IPS-18c (cell line): Measurements from ENCODE around the gene LONP2.
"Not testable (repeated sequence)": the region's sequence is repeated elsewhere in the genome, so short reads cannot be mapped to it uniquely, and the experiment has no call there.

ENCODE experiments used
- H3K4me3 ChIP-seq: 2 replicates; pipeline ENCODE4 v1.7.0; 2013; ENCODE audit warnings: low read depth, mild to moderate bottlenecking, low read length, moderate library complexity; ENCODE audit not compliant: insufficient read depth
- H3K9me3 ChIP-seq: one replicate; pipeline ENCODE4 v1.6.1; 2013; ENCODE audit warnings: mild to moderate bottlenecking, low read length, moderate library complexity; ENCODE audit not compliant: control insufficient read depth, insufficient read depth

LONP2 gene

GRCh38 chr16:48352648-48353390, 108.7 kb downstream of the LONP2 start:
- H3K4me3 ChIP-seq: no peak overlapping the region
- no peaks in the 10 kb centered on the region for H3K9me3 ChIP-seq

- H3K9me3 ChIP-seq: no peaks in the 10 kb centered on the region
- H3K4me3 ChIP-seq: no peak overlapping the region
Measured at GRCh38 chr16:48353565-48354163, 109.6 kb downstream of the LONP2 start.

DNA sequence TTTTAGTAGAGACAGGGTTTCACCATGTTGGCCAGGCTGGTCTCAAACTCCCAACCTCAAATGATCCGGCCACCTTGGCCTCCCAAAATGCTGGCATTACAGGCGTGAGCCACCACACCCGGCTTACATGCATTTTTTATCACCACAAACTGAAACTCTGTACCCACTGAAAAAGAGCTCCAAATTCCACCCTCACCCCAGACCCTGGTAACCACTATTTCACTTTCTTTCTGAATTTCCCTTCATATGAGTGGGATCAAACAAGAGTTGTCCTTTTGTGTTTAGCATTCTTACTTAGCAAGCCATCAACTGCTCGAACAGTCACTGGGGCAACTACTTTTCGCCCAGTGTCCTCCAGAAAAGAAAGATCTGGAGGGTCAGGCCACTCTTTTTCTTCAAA, 110.3 kb downstream of the LONP2 start:
- H3K9me3 ChIP-seq, H3K4me3 ChIP-seq: not testable (repeated sequence)

GRCh38 chr16:48354877-48355855, 111.1 kb downstream of the LONP2 start:
- Histone ChIP-seq H3K9me3 (no peaks in the 10 kb centered on the region), H3K4me3 (no peak overlapping the region)

DNA sequence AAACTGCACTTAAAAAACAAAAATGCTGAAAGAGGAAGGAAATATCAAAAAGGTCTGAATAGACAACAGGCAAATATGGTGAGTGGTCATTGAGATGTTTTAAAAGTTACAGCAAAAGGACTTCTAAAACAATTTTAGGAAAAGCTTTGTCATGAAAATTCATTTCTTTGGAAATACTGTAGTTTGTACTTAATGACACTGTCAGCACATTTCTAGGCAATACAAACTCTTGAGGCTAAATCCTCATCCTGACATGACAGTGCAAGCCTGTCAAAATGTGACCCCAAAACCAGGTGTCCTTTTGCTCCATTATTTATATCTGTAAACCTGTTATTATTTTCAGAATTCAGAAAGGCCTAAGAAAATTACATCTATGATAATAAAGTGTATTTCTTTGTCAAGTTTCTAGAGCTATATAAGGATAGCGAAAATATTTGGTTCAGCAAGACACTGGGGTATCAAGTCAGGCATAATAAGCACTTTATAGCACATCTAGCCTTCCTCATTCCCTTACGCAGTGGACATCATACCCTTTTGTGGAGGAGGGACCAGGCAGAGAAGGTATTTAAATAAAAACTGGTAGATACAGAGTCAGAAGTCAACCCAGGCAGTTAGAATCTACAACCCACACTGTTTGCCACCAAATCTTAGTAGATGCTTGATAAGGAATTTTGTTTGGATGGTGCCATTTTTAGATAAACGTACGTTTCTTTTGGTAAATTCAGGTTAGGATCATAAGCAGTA, 112.7 kb downstream of the LONP2 start:
- H3K4me3 ChIP-seq: no peak overlapping the region

GRCh38 chr16:48358419-48358818, 114.3 kb downstream of the LONP2 start:
- no peak overlapping the region for H3K4me3 ChIP-seq

More for the DNA sequence above, 112.7 kb downstream of the LONP2 start:
- H3K9me3 ChIP-seq: no peaks in the 10 kb centered on the region

GRCh38 chr16:48359983-48360382, 115.9 kb downstream of the LONP2 start:
- Histone ChIP-seq H3K4me3 (no peak overlapping the region; the same call in 1 of the 2 replicates), H3K9me3 (peaks cover 2% of the 10 kb centered on the region)

More at GRCh38 chr16:48358419-48358818, 114.3 kb downstream of the LONP2 start:
- peaks cover 2% of the 10 kb centered on the region for H3K9me3 ChIP-seq

GRCh38 chr16:48361012-48361411, 116.9 kb downstream of the LONP2 start:
- Histone ChIP-seq H3K4me3 (no peak overlapping the region), H3K9me3 (peaks cover 2% of the 10 kb centered on the region)

DNA sequence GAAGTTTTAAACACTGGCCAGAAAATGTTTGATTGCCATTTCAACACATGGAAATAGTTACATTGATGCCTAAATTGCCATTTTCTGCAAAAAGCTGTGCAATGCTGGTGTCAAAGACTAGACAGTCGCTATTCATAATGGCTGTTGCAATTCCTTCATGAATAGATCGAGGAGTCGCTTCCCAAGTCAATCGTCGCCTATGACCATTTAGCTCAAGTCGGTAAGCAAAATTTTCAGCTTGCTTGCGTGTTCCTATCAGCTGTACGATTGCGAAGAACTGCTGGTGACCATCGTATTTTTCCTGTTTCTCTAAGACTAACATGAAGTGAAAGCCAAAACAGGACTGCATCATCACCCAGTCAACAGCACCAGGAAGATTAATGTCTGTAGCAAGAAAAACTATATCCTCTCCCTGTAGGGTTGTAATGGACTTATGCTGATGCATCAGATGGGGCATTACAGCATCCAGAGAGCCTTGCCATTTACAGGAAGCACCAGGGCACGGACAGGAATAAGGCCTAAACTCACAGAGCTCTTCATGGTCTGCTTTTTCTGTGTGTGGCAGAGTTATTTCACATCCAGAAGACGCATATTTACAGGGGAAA, 117.5 kb downstream of the LONP2 start:
- Histone ChIP-seq H3K9me3 (peaks cover 2% of the 10 kb centered on the region), H3K4me3 (no peak overlapping the region)

DNA sequence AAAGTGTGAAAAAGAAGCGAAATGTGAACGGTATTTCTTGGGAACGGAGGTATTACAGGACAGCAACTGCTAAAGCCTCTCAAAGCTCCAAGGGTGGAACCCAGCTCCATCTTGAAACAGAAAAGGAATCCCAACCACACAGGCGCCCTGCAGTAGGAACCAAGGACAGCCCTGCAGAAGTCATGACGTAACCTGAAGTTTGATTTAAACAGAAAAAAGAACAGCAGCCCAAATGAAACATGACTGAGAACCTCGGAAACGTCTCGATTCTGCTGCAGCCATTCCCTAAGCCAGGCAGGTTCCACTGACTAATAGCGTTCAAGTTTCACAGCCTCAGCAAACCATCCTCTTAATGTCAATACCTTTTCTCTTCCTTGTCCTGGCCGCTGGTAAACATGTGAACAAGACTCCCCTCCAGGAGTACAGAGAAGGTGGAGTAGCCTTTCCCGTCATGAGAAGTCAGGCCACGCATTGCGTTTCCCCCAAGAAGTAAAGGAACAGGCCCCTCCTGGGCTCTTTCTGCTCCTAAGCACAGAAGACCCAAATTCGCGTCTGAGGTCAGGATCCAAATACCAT, 121.0 kb downstream of the LONP2 start:
- Histone ChIP-seq H3K9me3 (peaks cover 2% of the 10 kb centered on the region), H3K4me3 (peak overlapping the region; percentile 64)

DNA sequence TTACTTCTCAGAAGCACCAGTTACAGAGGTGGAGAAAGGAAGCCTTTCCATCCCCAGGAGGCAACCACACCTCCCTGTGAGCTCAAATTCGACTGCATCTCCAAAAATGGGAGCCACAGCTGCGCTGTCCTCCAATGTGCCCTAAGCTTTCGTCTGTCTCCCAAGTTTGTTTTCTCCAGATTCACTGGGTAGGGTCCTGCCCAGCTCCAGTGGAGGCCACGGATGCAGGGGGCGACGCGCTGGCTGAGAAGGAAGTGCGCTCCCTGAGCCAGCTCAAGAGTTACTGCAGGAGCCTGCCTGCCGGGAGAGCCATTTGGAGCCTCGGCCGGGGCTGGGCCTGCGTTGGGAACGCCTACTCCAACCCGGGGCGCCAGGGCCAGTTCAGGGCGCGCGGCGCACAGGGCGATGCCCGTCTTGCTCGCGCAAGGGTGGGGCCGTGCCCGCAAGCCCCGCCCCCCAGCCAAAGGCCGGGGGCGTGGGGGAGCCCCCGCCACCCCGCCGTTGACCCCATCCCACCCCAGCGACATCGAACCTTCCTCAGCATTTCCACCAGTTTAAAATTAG, 121.6 kb downstream of the LONP2 start:
- H3K9me3 ChIP-seq: peaks cover 2% of the 10 kb centered on the region
- H3K4me3 ChIP-seq: peak overlapping the region; percentile 72

GRCh38 chr16:48366165-48367093, 122.3 kb downstream of the LONP2 start:
- peak overlapping the region; percentile 72 for H3K4me3 ChIP-seq

DNA sequence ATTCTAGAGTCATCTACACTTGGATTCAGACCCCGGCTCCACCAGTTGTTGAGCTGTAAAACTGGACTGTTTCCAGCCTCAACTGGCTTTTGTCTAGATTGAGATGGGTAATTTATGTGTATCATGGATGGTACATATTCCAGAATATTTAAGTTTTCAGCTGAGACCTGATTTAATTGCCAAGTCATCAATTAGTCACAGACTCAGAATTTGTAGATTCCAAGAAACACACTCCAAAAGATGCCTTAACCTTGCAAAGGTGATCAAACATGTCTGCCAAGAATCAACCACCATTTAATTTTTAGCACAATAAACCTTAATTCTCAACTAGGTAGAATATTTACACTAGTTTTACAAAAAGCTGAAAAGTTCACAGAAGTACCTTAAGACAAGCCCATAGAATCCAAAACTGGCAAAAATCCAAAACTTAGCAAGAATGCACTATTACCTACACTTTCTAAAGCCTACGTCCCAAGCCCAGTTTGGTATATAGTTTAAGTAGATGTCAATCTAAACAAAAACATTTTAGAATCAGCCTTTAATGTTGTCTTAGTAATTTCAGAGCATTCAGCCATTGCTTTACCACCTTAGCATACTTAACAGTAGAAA, 123.4 kb downstream of the LONP2 start:
- Histone ChIP-seq H3K9me3 (no peaks in the 10 kb centered on the region), H3K4me3 (no peak overlapping the region)

More at GRCh38 chr16:48366165-48367093, 122.3 kb downstream of the LONP2 start:
- H3K9me3 ChIP-seq: peaks cover 2% of the 10 kb centered on the region

- Histone ChIP-seq H3K9me3 (no peaks in the 10 kb centered on the region), H3K4me3 (no peak overlapping the region)
Measured at GRCh38 chr16:48369765-48370164, 125.7 kb downstream of the LONP2 start.

DNA sequence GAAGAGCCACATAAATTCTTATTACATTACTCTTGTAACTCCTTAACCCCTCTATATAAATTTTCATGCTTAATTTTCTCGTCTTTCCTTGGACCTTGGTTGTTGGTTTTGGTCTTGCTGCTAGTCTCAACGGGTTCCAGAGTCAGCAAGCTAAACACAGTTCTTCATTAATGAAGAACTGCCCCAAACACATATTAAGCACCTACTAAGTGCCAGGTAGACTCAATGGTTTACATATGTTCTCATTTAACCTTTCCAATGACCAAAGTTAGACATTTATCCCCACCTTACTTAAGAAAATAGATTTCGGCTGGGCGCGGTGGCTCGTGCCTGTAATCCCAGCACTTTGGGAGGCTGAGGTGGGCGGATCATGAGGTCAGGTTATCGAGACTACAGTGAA, 126.1 kb downstream of the LONP2 start:
- no peak overlapping the region for H3K4me3 ChIP-seq
- H3K9me3 ChIP-seq: no peaks in the 10 kb centered on the region
